Loucy (cell line): ENCODE data around the gene ASCC2.

Source experiments
- H2AFZ ChIP-seq: fragments of 200-600 bp; sonication (generic); 2 replicates; pipeline ENCODE4 v1.6.0; 2016; ENCODE audit warnings: antibody characterized with exemption, mild to moderate bottlenecking, low read length, moderate library complexity
- H3F3A ChIP-seq: fragments of 200-600 bp; 2 replicates; pipeline ENCODE4 v1.6.0; 2016; ENCODE audit warnings: antibody characterized with exemption, low read depth, mild to moderate bottlenecking
- H3K27me3 ChIP-seq: fragments of 200-600 bp; sonication (generic); 2 replicates; pipeline ENCODE4 v1.6.1; 2014; ENCODE audit warnings: low read length, mild to moderate bottlenecking; ENCODE audit not compliant: insufficient read depth, poor library complexity, severe bottlenecking
- H3K36me3 ChIP-seq: fragments of 200-600 bp; sonication (generic); 2 replicates; pipeline ENCODE4 v1.6.1; 2016; ENCODE audit warnings: low read length; ENCODE audit not compliant: insufficient read depth
- H3K4me1 ChIP-seq: fragments of 200-600 bp; sonication (generic); 2 replicates; pipeline ENCODE4 v1.5.1; 2014; ENCODE audit warnings: low read length, mild to moderate bottlenecking; ENCODE audit not compliant: insufficient read depth, poor library complexity, severe bottlenecking
- H3K4me2 ChIP-seq: fragments of 200-600 bp; sonication (generic); 2 replicates; pipeline ENCODE4 v1.6.0; 2014; ENCODE audit warnings: antibody characterized with exemption, low read length, low read depth, mild to moderate bottlenecking; ENCODE audit not compliant: poor library complexity, severe bottlenecking
- H3K4me3 ChIP-seq: fragments of 200-600 bp; sonication (generic); 2 replicates; pipeline ENCODE4 v1.5.1; 2014; ENCODE audit warnings: low read length, mild to moderate bottlenecking, mixed read lengths; ENCODE audit not compliant: poor library complexity, severe bottlenecking
- H3K79me2 ChIP-seq: fragments of 200-600 bp; sonication (generic); 2 replicates; pipeline ENCODE4 v1.6.1; 2014; ENCODE audit warnings: low read length; ENCODE audit not compliant: insufficient read depth
- H3K9ac ChIP-seq: fragments of 200-600 bp; sonication (generic); 2 replicates; pipeline ENCODE4 v1.6.0; 2014; ENCODE audit warnings: mild to moderate bottlenecking, low read depth, low read length, moderate library complexity; ENCODE audit not compliant: poor library complexity, severe bottlenecking
- H3K9me2 ChIP-seq: fragments of 200-600 bp; sonication (generic); replicated peaks from 2 replicates; pipeline ENCODE4 v1.6.1; 2016; ENCODE audit warnings: low read depth, low read length, mixed read lengths
- H3K9me3 ChIP-seq: fragments of 200-600 bp; sonication (generic); 2 replicates; pipeline ENCODE4 v1.6.1; 2014; ENCODE audit warnings: mild to moderate bottlenecking, antibody characterized with exemption, low read length, low read depth; ENCODE audit not compliant: insufficient read depth
- H4K20me1 ChIP-seq: fragments of 200-600 bp; sonication (generic); 2 replicates; pipeline ENCODE4 v1.6.0; 2014; ENCODE audit warnings: antibody characterized with exemption, low read length, mild to moderate bottlenecking; ENCODE audit not compliant: insufficient read depth, poor library complexity, severe bottlenecking
- CTCF ChIP-seq: fragments of 200-600 bp; sonication (generic); conservative IDR thresholded peaks from 2 replicates; pipeline ENCODE4 v1.5.1; 2014; ENCODE audit warnings: mild to moderate bottlenecking, antibody characterized with exemption, low read length
- EZH2phosphoT487 ChIP-seq: fragments of 200-600 bp; IDR thresholded peaks from 2 replicates; pipeline ENCODE4 v1.6.1; 2018; ENCODE audit warnings: antibody characterized with exemption, mild to moderate bottlenecking, moderate library complexity, borderline replicate concordance

Gene ASCC2

DNA sequence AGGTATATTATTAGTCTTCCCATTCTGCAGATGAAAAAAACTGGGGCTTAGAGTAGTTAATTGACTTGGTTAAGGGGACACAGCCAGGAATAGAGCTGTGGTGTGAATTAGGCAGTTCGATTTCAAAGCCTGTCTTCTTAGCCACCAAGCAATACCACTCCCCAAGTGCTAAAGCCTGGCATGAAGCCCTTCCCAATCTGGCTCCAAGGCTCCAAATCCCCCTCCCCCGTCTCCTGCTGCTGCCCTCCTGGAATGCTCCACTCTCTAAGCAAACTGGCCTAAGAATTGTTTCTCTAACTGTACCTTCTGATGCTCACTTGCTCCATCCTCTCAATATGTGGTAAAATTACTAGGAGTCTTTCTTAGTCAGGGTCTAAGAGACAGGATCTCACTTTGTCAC lies 18.6 kb downstream of the ASCC2 start:
- no peak overlapping the region for H2AFZ ChIP-seq
- peaks cover 34% of the 10 kb centered on the region; the same call in 1 of the 2 replicates for H3K36me3 ChIP-seq
- H3K4me3 ChIP-seq: no peak overlapping the region
- no peaks in the 10 kb centered on the region for H3K79me2 ChIP-seq
- H3K27me3 ChIP-seq: no peaks in the 10 kb centered on the region
- H3K9me3 ChIP-seq: no peaks in the 10 kb centered on the region
- TF ChIP-seq CTCF: no peak
- H3K4me2 ChIP-seq: no peak overlapping the region
- no peaks in the 10 kb centered on the region for H3K9me2 ChIP-seq
- H3F3A ChIP-seq: no peaks in the 10 kb centered on the region
- no peaks in the 10 kb centered on the region for H3K4me1 ChIP-seq
- H3K9ac ChIP-seq: no peak overlapping the region
- H4K20me1 ChIP-seq: no peaks in the 10 kb centered on the region

- TF ChIP-seq EZH2phosphoT487 (no peak), CTCF (no peak)
- Histone ChIP-seq H3K9me2 (no peaks in the 10 kb centered on the region), H4K20me1 (no peaks in the 10 kb centered on the region), H3K4me3 (no peak overlapping the region), H3K9me3 (no peaks in the 10 kb centered on the region), H3K4me1 (no peaks in the 10 kb centered on the region), H2AFZ (no peak overlapping the region), H3K4me2 (no peak overlapping the region), H3F3A (no peaks in the 10 kb centered on the region), H3K9ac (no peak overlapping the region), H3K36me3 (peaks cover 43% of the 10 kb centered on the region; the same call in 1 of the 2 replicates), H3K27me3 (no peaks in the 10 kb centered on the region), H3K79me2 (no peaks in the 10 kb centered on the region)
Observed at GRCh38 chr22:29817724-29818123, 20.4 kb downstream of the ASCC2 start.

- H3K79me2 ChIP-seq: no peaks in the 10 kb centered on the region
- TF ChIP-seq CTCF: no peak
- TF ChIP-seq EZH2phosphoT487: no peak
- no peaks in the 10 kb centered on the region for H4K20me1 ChIP-seq
- no peaks in the 10 kb centered on the region for H3K9me3 ChIP-seq
- H3K36me3 ChIP-seq: peaks cover 46% of the 10 kb centered on the region; the same call in 1 of the 2 replicates
- no peaks in the 10 kb centered on the region for H3K4me1 ChIP-seq
- H2AFZ ChIP-seq: no peak overlapping the region
- H3K27me3 ChIP-seq: no peaks in the 10 kb centered on the region
- H3F3A ChIP-seq: no peaks in the 10 kb centered on the region
- H3K9ac ChIP-seq: no peak overlapping the region
- H3K4me3 ChIP-seq: no peak overlapping the region
- no peak overlapping the region for H3K4me2 ChIP-seq
- H3K9me2 ChIP-seq: no peaks in the 10 kb centered on the region
Observed at GRCh38 chr22:29816980-29817379, 21.1 kb downstream of the ASCC2 start.
